ENCODE data around the gene KANK4.

The KANK4 gene

DNA sequence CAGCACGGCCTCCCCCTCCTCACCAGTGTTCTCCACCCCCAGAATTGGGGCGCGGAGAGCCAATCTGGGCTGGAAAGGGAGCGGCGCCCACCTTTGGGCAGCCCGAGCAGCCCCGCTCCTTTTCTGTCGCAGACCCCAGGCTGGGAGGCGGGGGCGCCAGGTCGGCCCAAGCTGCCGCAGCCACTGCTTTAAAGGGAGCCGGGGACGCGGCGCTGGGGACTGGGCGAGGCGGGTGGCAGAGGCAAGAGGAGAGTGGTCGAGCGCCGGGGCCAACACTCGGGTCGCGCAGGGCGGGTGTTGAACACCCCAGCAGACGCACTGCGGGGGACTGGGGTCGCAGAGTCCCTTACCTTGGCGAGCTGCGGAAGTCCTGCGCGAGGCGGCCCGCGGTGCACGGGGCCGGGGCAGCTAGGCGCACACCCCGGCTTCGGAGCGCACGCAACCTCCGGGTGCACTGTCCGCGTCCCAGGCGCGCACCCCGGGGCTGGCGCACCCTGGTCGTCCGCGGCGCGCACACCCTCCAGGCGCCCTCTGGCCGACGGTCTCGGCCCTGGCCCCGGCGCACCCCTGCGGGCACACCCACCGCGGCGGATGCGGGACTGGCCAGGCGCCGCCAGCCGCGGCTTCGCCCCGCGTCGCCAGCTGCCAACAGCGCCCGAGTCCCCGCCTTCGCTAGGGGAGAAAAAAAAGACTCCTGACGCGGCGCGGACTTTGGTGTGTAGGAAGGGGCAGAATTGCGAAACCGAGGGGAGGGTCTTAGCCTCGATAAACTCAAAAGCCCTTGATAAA is at the start of gene KANK4:
Gene KANK4, minus strand, starts transcription at position 679 of the 789 bp plus-strand sequence. CDS start 37,870 bp downstream, outside the sequence.
- DNase-seq, result no peak

DNA sequence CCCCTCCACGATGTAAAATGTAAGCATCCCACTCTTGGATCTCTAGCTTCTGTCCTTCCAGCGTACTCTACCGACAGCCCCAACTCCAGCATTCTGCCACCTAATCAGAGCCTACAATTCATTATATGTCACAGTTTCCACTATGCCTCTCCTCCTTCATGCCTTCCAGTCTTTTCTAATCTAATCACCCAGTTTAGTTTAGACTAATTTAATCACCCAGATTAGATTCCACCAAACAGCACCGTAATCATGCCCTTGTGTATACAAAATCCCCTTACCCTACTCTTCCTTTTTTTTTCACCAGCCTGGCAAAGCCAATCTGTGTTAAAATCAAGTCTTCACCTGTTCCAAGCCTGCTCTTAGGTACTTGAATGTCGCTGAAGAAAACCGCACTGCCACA is 49.8 kb upstream of the KANK4 start:
- DNase-seq, result no peak

DNA sequence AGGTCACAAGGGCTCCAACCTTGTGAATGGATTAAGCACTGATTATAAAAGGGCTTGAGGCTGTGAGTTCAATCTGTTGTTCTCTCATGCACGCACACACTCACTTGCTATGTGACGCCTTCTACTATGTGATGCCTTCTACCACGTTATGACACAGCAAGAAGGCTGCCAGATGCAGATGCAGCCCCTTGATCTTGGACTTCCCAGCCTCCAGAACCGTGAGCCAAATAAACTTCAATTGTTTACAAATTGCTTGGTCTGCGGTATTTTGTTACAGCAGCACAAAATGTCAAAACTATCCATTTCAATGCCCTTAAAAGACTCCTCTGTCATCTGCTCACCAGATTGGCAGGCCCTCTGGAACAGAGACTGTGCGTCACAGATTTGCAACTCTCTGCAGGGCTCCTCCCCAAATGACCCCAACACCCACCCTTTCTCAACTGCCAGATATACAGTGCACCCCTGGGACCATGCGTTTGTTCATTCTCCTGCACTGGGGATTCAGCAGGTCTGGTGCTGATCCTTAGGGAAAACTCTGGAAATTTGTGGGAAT is 47.8 kb upstream of the KANK4 start:
- no peak for DNase-seq

DNA sequence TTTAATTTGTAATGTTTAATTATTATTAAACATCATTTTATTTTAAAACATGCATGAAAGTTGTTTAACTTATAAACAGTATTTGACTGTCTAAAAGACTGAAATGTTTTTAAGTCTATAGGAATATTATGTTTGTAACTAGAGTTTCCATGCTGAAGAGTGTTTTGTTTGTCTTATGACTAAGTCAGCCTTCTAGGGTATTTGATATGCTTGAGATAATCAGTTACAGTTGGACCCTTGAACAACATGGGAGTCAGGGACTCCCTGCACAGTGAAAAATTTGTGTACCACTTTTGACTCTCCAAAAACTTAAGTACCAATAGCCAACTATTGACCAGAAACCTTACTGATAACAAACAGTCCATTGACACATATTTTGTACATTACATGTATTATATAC is 45.5 kb upstream of the KANK4 start:
- no peak for DNase-seq

DNA sequence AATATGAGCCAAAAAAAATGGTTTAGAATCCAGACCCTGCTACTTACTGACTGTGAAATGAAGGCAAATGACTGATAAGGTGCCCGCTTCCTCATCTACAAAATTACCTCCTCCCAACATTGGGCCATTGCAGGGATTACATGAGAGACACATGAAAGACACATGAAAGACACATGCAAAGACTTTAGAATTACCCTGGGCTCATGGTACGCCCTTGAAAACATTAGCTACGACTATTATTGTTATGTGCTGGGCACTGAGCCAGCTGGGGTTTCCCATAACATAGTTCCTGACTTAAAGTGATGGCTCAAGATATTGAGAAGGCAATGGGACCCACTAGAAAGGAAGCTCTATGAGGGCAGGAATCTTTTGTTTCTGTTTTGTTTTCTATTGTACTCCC is 43.7 kb upstream of the KANK4 start:
- no peak for DNase-seq

DNA sequence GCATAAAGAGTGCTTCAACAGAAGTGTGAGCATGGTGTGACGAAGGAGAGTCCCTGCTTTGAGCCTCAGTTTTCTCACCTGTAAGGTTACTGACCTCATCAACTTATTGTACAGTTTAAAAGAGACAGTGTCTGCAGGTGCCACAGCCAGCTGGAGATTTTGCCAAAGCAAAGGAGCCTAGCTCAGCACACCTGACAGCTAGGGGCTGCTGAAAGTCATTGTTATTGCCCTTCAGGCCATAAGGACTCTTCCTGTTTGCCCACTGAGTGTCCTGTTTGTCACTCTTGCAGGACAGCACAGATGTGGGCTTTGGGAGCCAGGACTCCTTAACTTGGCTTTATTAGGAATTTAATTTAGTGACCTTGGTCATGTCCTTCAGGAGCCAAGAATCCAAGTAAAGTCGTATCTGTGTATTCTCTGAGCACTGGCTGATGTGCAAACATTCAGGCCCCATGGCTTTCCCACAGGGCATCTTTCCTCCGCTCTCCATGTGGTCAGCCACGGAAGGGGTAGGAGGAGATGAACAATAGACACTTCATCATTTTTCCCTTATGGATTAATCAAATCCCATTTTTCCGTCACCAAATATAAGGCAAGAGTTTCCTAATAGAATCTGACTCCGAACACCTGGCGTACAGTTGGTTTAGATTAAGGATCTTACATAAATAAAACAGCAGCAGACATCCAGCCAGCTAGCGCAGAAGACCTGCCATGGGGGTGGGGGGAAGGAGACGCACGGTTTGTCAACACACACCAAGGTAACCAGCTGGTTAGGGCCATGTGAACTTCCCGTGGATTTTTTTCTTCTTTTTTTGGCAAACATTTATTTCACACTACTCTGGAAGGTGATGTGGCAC is 43.1 kb upstream of the KANK4 start:
- DNase-seq, result no peak

DNA sequence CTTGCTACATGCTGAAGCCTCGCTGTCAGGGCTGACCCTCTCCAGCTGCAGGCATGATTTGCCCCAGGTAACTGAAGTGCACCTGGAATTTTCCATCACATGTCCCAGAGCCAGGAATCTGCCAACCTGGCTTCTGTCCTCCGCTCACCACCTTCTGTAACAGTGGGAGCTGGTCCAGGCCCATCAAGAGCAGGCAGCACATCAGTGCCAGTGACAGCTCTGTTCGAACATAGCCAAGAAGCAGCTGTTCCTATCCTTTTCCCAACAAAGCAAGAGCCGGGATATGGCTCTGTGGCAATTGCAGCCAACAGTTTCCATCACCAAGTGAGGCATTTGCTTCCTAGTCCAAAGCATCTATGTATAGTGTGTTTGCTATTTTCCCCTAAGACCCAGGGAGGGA is 42.2 kb upstream of the KANK4 start:
- no peak for DNase-seq

DNA sequence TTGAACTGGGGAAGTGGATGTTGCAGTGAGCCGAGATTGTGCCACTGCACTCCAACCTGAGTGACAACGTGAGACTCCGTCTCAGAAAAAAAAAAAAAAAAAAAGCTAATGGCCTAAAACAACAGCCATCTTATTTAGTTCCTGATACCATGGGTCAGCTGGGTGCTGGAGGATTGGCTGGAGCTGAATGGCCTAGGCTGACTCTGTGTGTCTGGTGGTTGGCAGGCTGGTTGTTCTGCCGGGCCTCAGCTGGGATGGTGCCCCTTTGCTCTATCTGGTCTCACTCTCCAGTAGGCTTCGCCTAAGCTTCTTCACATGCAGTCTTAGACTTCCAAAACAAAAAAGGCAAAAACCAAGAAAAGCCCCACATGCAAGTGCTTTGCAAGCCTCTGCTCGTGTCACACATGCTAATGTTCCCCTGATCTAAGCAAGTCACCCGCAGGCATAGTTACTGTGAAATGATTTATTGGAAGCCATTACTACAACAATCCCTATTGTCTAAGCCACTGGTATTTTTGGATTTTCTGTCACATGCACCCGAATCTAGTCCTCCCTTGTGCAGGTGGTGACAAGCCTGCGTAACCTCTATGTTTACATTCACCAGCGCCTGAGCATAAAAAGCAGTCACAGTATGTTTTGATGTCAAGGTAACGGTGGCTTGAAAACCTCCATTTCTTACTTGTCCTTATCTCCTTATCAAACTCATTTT is 39.6 kb upstream of the KANK4 start:
- no peak for DNase-seq

DNA sequence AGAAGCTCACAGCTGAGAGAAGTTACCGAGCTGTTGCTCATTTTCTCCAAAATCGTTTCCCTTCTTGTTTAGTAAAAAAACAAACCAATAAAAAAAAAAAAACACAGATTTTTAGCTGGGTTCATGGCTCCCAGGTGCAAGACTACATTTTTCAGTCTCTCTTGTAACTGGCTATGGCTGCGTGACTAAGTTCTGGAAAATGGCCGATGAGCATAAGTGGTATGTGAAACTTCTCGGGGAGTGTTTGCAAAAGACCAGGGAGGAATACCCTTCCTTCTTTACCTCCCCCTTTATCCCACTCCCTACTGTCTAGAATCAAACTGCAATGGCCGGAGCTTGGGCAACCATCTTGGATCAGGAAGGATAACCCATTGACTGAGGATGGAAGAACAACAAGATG is 38.7 kb upstream of the KANK4 start:
- no peak for DNase-seq

DNA sequence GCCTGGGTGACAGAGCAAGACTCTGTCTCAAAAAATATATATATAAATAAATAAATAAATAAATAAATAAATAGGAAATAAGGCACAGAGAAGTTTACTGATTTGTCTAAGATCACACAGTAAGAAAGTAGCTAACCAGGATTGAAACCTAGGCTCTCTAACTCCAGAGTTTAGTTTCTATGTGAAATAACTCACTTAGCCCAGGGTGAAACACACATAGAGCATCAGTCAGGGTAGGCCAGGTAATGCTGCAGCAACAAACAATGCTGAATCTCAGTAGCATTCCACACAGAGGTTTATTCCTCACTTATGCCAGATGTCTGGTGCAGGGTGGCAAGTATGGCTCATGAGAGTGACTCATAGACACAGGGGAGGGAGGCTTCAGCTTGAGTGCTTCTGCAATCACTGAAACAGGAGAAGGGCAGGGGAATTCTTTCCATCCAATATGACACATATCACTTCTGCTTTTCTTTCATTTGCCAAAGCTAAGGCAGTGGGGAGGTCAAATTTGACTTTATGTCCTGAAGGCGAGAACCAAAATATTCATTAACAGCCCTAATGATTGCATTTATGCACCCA is 37.1 kb upstream of the KANK4 start:
- DNase-seq, result no peak

DNA sequence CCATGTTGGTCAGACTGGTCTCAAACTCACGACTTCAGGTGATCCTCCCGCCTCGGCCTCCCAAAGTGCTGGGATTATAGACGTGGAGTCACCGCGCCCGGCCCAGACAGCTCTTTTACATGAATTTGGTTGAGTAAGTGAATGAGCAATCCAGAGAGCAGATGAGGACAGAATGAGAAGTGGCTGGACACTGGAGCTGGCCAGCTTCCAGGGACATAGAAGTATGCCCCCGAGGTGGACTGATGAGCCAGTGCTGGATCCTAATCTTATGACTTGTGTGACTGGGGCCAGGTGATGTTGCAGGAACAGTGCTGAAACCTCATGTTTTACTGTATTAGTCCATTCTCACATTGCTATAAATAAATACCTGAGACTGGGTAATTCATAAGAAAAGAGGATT is 35.9 kb upstream of the KANK4 start:
- DNase-seq, result no peak

DNA sequence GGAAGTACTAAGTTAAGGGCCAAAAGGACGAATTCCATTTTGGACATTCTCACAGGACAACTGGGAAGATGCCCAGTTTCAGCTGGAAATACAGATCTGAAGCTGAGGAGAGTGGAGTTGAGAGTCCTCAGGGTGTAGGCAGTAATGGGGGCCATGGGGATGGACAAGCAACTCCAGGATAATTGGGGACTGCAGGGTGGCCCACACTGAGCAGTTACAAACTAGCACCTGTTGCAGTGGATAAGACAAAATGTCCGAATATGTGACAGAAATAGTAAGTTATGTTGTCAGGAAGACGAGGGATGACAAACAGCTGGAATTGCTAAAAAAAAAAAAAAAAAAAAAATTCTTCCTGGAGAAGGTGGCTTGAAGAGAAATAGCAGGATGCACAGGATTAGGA is 34.6 kb upstream of the KANK4 start:
- DNase-seq, result no peak

DNA sequence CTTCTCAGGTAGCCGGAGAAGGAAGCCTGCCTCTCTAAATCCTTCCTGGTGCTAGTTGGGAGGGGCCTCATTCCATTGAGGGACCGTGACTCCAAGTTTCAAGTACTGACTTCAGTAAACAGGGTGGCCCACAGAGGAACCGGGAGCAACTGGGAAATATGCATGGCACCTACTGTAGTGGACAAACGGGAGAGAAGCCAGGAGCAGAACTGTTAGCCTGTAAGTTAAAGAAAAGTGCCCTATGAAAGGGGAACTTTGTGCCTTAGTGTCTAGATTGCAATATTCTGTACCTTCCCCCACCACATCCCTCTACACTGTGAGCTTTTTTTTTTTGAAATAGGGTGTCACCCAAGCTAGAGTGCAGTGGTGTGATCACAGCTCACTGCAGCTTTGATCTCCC is 33.2 kb upstream of the KANK4 start:
- no peak for DNase-seq

DNA sequence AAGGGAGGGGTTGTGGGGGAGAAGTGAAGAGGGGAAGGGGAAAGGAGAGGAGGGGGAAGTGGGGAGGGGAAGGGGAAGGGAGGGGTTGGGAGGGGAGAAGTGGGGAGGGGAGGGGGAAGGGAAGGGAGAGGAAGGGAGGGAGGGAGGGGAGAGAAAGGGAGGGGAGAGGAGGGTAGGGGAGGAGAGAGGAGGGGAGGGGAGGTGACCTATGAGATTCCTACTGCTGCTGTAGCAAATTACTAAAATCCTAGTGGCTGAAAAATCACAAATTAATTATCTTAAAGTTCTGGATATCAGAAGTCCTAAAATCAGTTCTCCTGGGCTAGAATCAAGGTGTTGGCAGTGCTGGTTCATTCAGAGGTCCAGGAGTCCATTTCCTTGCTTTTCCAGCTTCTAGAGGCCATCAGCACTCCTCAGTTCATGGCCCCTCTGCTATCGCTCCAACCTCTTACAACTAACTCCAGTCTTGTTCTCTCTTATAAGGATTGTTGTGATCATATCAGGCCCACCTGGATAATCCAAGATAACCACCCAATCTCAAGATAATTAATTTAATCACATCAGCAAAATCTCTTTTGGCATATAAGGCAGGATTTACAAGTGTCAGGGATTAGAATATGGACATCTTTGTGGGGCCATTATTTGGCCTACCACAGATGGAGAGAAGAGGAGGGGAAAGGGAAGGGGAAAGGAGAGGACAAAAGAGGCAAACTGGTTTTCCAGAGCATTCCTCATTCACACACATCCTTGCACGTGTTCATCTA is 30.4 kb upstream of the KANK4 start:
- no peak for DNase-seq

DNA sequence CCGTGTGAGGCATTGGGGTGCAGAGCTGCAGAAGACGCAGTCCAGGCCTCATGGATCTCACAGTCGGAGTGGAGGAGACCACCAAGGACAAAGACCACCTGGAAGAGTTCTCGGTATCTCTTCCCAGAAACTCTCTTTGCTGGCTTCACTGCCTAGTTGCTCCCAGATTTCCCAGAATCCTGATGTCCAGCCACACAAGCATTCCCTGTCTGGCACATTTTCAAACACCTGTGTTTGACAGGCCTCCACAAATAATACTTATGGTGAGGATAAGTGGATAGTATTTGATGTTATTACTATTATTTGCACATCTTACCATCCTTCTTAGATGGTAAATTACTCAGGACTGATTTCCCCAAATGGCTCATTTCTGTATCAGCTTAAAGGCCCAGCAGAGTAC is 27.7 kb upstream of the KANK4 start:
- DNase-seq, result no peak

DNA sequence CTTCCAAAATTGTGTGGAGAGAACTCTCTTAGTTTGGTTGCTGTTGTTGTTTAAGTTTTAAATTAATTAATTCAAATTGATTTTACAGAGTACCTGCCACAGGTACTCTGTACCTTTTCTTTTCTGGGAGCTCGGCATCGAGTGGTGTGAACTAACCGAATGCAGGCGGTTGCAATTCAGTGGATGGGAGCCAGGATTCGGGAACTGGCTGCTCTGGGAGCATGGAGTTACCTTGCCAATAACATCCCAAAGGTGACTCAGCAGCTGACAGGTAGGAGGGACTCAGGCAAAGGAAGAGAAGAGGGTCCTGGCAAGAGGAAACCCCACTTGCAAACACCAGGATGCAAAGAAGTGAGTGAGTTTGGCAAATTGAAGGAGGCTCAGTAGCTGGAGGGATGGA is 24.7 kb upstream of the KANK4 start:
- no peak for DNase-seq

DNA sequence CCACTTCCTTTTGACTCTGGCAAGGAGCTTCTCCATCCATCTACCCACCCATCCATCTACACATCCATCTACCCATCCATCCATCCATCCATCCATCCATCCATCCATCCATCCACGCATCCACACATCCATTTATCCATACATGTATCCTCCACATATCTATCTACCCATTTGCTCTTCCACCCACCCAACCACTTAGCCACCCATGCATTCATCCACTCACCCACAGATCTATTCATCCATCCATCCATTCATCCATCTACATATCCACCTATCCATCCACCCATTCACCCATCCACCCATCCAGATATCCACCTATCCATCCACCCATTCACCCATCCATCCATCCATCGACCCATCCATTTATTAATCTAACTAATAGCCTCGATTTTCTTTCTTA is 23.0 kb upstream of the KANK4 start:
- no peak for DNase-seq

DNA sequence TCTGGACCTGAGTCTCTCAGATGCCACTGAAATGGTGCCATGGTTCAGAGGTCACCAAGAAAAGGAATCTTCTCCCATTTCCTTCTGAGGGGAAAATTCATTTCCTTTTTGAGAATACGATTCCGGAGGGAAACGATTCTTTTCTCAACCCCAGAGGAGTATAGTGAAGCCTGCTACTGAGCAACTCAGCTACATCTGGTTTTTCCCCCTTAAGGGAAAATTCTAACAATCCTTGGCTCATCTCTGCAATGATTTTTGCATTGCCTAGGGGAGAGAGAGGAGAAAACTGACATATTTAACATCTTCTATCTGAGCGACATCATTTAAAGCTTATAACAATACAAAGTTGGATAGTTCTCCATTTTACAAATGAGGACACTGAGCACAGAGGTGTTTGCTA is 22.4 kb upstream of the KANK4 start:
- DNase-seq, result no peak

DNA sequence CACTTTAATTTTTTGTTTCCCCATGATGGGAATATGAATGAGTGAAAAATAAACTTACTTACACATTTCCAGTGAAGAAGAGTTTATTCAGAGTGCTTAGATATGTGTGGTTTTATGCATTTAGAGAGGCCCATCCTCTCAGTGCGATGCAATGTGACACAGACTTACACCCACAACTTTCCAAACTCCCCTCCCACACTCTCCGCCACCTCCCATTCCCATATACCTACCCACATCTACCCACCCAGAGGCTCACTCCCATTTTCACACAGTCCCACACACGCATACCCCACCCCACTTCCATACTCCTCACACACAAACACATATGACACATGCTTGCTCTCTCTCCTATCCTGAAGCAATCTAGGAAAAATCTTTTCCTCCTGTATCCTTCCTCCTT is 21.9 kb upstream of the KANK4 start:
- no peak for DNase-seq

DNA sequence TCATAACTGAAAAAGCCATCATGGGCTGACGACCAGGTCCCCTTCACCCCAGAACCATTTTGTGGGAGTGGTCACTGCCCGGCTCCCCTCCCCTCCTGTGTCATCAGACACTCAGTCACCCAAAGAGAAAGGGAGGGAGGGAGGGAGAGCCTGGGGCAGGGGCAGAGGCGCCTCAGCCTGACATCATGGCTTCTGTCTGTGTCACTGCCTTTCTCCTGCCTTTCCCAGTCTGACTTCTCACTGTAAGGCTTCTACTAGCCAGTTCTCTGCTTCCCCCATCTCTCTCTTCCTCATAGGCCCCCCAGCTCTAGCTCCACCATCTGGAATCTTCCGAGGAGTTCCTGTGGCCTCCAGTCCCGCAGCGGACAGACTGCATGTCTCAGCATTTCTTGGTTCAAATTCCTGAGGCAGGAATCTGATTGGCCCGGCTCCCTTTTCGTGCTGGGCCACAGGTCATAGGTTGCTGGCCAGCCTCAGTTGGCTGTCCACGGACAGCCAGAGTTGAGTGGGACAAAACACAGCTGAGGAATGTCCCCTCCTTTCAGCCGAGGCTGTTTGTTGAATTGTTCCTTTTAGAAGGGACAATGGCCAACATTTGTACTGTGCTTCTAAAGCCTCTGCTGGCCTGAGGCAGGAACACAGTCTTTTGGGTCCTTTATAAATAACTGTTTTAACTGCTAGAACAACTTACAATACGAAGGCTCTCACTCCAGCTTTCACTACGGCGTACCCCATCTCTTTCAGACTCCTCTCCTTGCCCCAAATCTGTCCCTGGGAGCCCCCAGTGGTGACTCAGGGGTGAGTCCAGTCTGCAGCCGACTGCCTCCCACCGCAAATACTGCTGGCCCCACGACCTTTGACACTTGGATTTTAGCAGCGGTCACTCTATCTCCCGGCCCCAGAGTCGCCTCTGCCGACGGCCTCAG is 18.7 kb upstream of the KANK4 start:
- DNase-seq, result no peak

Data from hippocampal formation (tissue), 2 donors.